ENCODE data around the gene TXNL1.

TXNL1 gene

GRCh38 chr18:56570978-56571377, 67.4 kb downstream of the TXNL1 start:
- DNase-seq, result no peak

GRCh38 chr18:56569416-56569815, 69.0 kb downstream of the TXNL1 start:
- DNase-seq, result no peak

- DNase-seq, result no peak
Observed at GRCh38 chr18:56568986-56569385, 69.4 kb downstream of the TXNL1 start.

- DNase-seq, result no peak
Observed at GRCh38 chr18:56565551-56566345, 72.6 kb downstream of the TXNL1 start.

- DNase-seq, result no peak
Observed at GRCh38 chr18:56565046-56565445, 73.3 kb downstream of the TXNL1 start.

GRCh38 chr18:56563568-56563967, 74.8 kb downstream of the TXNL1 start:
- no peak for DNase-seq

GRCh38 chr18:56562479-56562878, 75.9 kb downstream of the TXNL1 start:
- peak in 2 of 58 donors; percentile 3 to 15 for DNase-seq

- DNase-seq, result no peak
Observed at GRCh38 chr18:56560992-56561391, 77.4 kb downstream of the TXNL1 start.

- DNase-seq, result no peak
Observed at GRCh38 chr18:56559044-56559443, 79.3 kb downstream of the TXNL1 start.

GRCh38 chr18:56556907-56557306, 81.5 kb downstream of the TXNL1 start:
- no peak for DNase-seq

- no peak for DNase-seq
Observed at GRCh38 chr18:56550121-56550520, 88.3 kb downstream of the TXNL1 start.

All from anterior cingulate cortex (tissue), 58 donors.